Activated CD8-positive, alpha-beta memory T cell treated with anti-CD3 and anti-CD28 coated beads for 4 hours (primary cell): Measurements from ENCODE around the gene TNFRSF21.
"Not testable (repeated sequence)": the region's sequence is repeated elsewhere in the genome, so short reads cannot be mapped to it uniquely, and the experiment has no call there.

Experiments used
- DNase-seq, 2 donors: peaks; one replicate each; pipeline ENCODE4 v3.0.0-alpha.2; 2020; ENCODE audit warnings: low read depth in 2 of 2

Gene TNFRSF21

DNA sequence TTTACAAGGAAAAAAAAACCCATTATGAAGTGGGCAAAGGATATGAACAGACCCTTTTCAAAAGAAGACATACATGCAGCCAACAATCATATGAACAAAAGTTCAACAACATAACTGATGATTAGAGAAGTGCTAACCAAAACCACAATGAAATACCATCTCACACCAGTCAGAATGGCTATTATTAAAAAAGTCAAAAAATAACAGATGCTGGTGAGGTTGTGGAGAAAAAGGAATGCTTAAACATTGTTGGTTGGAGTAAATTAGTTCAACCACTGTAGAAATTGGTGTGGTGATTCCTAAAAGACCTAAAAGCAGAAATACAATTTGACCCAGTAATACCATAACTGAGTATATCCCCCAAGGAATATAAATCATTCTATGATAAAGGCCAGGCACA, 86.5 kb downstream of the TNFRSF21 start:
- DNase-seq: not testable (repeated sequence)

DNA sequence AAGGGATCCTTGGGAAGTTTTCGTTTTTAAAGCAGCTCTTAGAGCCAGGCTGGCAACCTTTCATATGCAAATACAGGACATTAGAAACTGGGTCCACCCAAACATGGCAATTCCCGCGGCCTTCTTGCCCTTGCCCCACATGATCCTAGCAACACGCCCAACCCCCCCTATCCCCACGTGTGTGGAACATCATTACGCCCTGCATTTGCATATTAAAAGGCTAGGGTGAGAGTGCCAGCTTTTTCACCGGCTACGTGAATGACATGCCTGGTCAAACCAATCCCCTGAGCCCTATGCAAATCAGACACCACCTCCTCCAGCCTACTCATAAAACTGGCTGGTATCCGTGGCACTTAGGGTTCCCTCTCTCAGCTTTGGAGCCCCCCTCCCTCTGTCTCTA, 88.1 kb downstream of the TNFRSF21 start:
- no peak for DNase-seq

DNA sequence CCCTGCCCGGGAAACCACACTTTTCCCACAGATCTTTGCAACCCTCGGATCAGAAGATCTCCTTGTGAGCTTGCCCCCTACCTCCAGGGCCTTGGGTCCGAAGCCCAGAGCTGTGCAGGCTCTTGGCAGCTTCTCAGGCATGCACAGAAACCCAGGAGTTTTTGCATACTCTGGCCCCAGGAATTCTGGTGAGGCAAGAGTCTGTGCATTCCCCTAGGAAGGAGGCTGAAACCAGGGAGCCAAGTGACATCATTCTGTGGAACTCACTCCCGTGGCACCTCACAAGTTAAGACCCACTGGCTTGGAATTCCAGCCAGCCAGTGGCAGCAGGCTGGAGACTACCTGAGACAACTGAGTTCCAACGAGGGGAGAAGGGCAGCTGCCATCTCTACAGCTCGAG, 100.1 kb downstream of the TNFRSF21 start:
- DNase-seq: no peak

- DNase-seq: no peak
Measured at GRCh38 chr6:47207261-47207660, 102.4 kb downstream of the TNFRSF21 start.

DNA sequence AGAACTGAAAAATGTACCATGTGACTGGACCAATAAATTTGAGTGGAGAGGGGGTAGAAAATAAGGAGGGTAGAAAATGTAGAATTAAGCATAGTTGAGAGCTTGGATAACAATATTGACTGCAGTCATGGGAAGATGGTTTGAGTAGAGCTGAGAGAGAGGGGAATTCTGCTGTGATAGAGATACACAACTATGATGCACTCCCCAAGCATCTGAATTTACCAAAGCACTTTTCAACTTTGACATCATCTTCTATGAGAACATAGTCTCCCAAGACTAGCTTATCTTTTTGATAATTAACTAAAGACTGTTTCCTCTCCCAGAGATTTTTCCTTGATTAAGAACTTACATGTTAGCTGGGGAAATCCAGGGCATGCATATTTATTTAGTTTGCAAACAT, 103.1 kb downstream of the TNFRSF21 start:
- DNase-seq: no peak

DNA sequence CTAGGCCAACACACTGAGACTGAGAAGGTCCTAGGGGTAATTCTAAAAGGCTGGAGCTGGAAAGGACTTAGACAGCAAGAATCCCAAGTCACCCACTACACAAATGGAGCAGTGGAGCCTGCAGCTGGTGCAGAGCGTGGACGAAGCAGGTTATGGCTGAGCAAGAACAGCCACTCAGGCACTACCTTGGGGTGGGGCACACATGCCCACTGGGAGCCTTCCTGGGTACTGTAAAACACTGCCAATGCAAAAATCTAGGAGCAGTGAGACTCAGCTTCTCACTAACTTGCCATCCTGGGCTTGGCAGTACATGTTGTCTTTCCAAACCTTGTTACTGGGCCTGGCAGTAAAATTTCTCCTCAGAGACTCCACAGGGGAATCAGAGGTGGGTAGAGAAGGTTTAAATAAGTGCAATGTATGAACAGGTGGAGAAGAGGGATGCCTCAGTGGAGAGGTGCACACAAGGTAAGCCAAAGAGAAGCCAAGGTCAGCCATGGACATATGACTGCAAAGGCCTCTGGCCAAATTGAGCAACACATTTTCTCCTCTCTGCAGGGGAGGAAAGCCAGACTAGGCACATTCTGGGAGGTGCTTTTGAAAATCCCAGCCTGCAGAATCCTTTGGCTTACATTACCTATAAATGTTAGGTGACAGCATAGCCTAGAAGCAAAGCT, 105.6 kb downstream of the TNFRSF21 start:
- DNase-seq: no peak

- DNase-seq: no peak
Measured at GRCh38 chr6:47203266-47203937, 106.3 kb downstream of the TNFRSF21 start.

DNA sequence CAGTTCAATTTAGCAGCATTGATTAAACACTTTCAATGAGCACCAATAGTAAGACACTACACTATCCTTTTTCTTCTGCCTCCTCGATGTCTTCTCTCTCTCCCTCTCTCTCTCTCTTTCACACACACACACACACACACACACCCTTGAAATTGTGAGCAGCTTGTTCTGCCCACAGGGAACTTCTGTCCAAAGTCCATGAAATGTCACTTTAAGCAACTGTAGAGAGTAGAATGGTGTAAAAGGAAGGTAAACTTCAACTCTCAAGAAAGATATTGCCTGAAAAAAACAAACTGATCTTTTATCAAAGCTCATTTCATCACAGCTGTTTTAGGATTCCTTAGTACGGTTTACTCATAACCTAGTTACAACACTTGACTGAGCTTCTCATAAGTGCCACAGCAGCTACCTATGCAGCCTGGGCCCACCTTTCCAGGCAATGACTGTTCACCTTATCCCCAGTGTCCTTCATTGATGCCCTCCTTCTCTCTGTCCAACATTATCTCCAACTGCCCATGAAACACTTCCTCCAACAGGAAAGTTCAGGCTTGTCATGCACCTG, 107.0 kb downstream of the TNFRSF21 start:
- DNase-seq: no peak

GRCh38 chr6:47200536-47201334, 109.0 kb downstream of the TNFRSF21 start:
- DNase-seq: no peak

DNA sequence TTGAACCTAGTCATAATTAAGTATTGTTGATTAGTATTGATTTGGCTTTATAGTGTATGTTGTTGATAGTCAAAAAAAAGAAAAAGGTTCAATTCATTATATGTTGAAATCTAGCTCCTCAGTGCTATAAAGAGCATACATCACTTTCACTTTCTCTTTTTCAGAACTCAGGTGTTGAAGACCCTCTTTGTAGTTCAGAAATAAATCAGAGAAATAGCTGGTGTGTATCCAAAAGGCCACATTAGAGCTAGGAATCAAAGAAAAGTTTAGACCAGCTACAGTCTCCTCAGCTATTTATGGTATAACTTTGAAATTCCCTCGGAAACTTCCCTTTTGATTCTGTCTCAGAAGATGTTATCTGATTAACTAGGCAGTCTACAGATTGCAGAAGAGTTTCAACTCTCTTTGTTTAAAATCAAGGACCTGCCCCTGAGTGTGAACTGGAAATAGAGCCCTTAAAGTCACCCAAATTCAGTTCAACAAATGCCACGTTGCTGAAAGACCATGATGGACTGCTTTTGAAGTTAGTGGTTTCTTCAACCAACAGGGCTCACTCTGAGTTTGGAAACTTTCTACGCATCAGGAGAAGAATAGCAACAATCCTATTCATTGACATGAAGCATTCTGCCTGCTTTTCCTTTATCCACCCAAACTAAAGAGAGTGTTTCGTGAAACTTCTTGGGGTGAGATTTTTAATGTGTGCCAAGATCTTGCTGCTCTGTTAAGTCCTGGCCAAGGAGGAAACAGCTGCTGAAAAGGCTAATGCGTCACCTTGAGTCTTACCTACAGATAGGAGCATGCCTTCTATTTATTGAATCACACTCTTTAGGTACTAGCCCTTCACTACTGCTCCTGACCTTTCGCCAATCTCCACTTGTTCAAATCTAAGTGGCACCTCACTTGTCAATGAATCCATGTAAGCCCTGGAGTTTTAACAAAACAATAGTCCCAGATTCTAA, 111.7 kb downstream of the TNFRSF21 start:
- DNase-seq: no peak

GRCh38 chr6:47196113-47196512, 113.6 kb downstream of the TNFRSF21 start:
- no peak for DNase-seq

- no peak for DNase-seq
Measured at GRCh38 chr6:47195011-47195650, 114.6 kb downstream of the TNFRSF21 start.

DNA sequence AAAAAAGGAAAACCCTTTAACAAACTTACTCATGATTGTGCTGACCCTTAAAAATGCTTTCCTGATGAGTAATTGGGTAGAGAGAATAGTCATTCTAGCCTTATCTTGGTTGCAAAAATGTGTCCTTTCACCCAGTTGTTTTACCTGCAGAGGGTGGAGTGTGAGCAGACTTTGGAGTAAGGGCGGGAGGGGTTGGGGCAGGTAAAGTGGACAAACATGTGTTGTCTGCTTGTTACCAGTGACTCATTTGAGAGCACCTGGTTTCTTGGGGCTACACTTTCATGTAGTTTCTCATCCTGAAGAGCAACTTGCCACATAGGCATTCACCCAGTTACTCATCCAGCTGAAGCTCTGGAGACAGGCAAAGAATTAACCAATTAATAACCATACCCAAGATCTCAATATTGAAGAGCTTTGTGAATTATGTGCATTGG, 121.1 kb downstream of the TNFRSF21 start:
- no peak for DNase-seq

DNA sequence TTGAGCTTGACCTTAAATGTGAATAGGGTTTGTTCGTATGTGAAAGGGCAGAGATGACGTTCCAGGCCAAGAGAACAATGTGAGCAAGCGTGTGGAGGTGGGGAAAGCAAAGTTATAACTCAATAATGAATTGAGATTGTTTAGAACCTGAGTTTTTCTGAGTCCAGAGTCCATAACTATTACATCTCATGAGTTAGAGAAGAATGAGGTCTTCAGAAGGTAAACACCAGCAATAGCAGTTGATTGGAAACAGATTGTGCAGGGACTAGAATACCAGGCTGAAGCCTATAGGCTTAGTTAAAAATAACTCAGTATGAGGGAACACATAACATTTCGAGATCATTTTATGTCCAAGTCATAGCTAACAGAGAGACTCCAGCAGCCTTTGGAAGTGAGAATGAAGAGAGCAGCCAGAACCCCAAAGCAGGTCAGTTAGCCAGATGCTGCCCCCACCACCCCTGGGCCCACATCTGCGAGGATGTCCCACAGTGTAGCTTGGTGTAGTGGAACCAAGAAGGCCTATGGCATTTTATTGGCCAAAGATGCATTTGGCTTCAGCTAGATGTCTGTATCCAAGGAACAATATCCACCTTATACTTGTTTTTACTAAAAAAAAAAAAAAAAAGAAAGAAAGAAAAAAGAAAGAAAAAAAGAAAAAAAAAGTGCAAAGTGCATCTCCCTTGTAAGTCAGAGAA, 121.7 kb downstream of the TNFRSF21 start:
- no peak for DNase-seq

GRCh38 chr6:47187113-47187512, 122.6 kb downstream of the TNFRSF21 start:
- no peak for DNase-seq

DNA sequence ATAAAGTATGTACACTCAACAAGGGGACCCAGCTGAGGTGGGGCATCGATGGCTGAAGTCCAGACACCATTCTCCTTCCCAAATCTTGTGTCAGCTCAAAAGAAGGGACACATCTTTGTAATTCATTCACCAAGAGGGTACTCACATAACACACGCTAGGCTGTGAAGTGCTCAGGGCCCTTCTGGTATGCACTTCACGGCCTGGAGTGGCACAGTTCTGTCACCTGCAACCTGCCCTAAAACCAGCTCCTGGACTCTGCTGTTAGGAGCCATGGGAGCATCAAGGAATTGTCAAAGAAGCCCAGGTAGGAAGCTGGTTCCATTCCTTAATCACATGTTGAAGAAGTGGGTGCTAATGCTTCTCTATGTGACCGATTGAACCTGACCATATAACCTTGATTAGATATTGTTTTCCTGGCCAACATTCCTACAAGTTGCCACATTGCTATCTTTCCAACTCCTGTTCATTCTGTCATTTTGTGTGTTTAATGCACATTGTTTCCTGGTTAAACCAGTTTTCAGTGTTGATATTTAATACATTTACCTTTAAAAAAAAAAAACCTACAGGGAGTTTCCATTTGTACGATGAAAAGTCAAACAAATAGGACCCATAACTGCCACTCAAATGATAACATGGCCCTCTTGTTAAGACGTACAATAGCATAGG, 127.3 kb downstream of the TNFRSF21 start:
- DNase-seq: no peak

- no peak for DNase-seq
Measured at GRCh38 chr6:47181681-47182080, 128.0 kb downstream of the TNFRSF21 start.
